ENCODE results near the gene PLIN1.

GRCh38 chr15:89631902-89632264 is 47.3 kb downstream of the PLIN1 start:
- TF ChIP-seq CTCF (IDR thresholded peaks at IDR 0.05) (no peak), POLR2A (IDR thresholded peaks at IDR 0.05) (no peak)
